Stomach (tissue), 9 donors: ENCODE results near the gene IGFALS. TPM values are rescaled to one million over a fixed set of nuclear protein-coding genes. Genes with fewer than 3 reads are reported as not detected.

ENCODE experiments used
- DNase-seq, 2 donors: peaks; one replicate each; pipeline versions ENCODE4 v3.0.0 to v3.0.0-alpha.2; 2013 to 2019
- H3K27ac ChIP-seq, 5 donors: fragments of 200-600 bp in 4 of 5; sonication (generic) in 4 of 5; one replicate each; pipeline ENCODE4 v1.5.1; 2013 to 2019; ENCODE audit warnings: mild to moderate bottlenecking in 1 of 5, moderate library complexity in 1 of 5
- H3K27me3 ChIP-seq, 3 donors: fragments of 200-600 bp; sonication (generic); one replicate each; pipeline ENCODE4 v1.5.1; 2017 to 2019; ENCODE audit warnings: mixed run types in 1 of 3
- H3K36me3 ChIP-seq, 4 donors: fragments of 200-600 bp; sonication (generic); 1 replicate in 3 of 4; 2 replicates in 1 of 4; pipeline ENCODE4 v1.5.1; 2016 to 2019
- H3K4me1 ChIP-seq, 4 donors: fragments of 200-600 bp; sonication (generic); one replicate each; pipeline ENCODE4 v1.5.1; 2016 to 2019
- H3K4me3 ChIP-seq, 4 donors: fragments of 200-600 bp; sonication (generic) in 3 of 4; one replicate each; pipeline ENCODE4 v1.5.1; 2016 to 2019; ENCODE audit warnings: mild to moderate bottlenecking in 1 of 4
- H3K9me3 ChIP-seq, 4 donors: fragments of 200-600 bp; sonication (generic); one replicate each; pipeline ENCODE4 v1.5.1; 2016 to 2019
- CTCF ChIP-seq, 7 experiments: fragments of 450-650 bp in 4 of 7; fragments of 200-600 bp in 3 of 7; sonication (generic) in 3 of 7; IDR thresholded peaks; one replicate each; pipeline ENCODE4 v1.5.1; 2016 to 2019; ENCODE audit warnings: antibody characterized with exemption in 7 of 7, control low read depth in 2 of 7, mild to moderate bottlenecking in 1 of 7
- EP300 ChIP-seq: sonication (generic); formaldehyde crosslinking; IDR thresholded peaks from one replicate; pipeline ENCODE4 v1.6.1; 2017; ENCODE audit warnings: antibody characterized with exemption
- POLR2A ChIP-seq, 4 donors: fragments of 450-650 bp; IDR thresholded peaks; one replicate each; pipeline ENCODE4 v1.6.1; 2016; ENCODE audit warnings: antibody characterized with exemption in 4 of 4, control low read depth in 2 of 4, mild to moderate bottlenecking in 1 of 4, moderate library complexity in 1 of 4
- POLR2AphosphoS5 ChIP-seq, 3 donors: sonication (generic); formaldehyde crosslinking; IDR thresholded peaks; one replicate each; pipeline ENCODE4 v1.6.1; 2016; ENCODE audit warnings: antibody characterized with exemption in 3 of 3
- WGBS, 5 donors: extraction: QIAGEN DNeasy Blood & Tissue Kit in 3 of 5; methylation state at CpG; one replicate each; pipeline versions ENCODE4 v1.1.5 to v1.1.7; 2013 to 2018; 5-methylcytosine and 5-hydroxymethylcytosine counted together
- intact Hi-C: fragments of 100-400 bp; cut with DNase I; formaldehyde crosslinking; loops from one replicate; pipeline ENCODE4 v1.15.1; 2023; ENCODE audit warnings: low total_unique reads
- polyA plus RNA-seq, 3 donors: library from polyadenylated mRNA; stranded (reverse); fragments of 200-250 nt; gene quantifications; one replicate each; pipeline ENCODE4 v1.2.3, GENCODE V29; 2013
- total RNA-seq, 5 donors: library from RNA; depleted of rRNA; stranded (reverse); fragments of >200 nt; gene quantifications; one replicate each; pipeline versions ENCODE4 v1.1.0 to v1.2.3, GENCODE V29; 2014 to 2016
- donor health status: healthy with polysubstance abuse.
- donor health status: Bipolar disorder and iron deficiency.
- donor health status: healthy.

Gene IGFALS
- total and polyA plus RNA-seq, 8 donors: 2.4 to 24.6 (median 7.1) TPM; not detected in 1

DNA sequence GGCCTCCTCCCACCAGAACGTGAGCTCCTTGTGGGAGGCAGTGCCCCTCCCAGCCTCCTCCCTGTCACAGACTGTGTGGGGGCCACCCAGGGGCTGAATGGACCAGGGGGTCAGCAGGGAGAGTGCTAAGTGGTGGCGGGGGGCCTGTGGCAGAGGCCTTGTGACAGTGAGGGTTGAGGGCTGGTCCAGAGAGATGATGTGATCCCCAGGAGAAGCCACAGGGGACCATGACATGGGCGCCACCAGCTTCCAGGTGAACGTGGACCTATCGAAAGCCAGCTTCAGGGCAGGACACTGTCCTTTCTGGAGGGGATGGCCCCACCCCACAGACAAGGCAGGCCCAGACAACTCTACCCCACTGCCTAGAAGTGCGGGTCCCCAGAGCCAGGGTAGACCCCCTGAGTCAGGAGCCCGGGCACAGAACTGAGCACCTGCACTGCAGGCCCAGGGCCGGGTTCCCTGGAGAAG is 14.2 kb downstream of the IGFALS start:
- Histone ChIP-seq H3K4me3 (no peak overlapping the region), H3K9me3 (no peaks in the 10 kb centered on the region), H3K27ac (no peak overlapping the region), H3K4me1 (peaks cover 33 to 68% (median 56%) of the 10 kb centered on the region in 4 donors), H3K36me3 (peaks cover 36 to 65% (median 63%) of the 10 kb centered on the region in 4 donors), H3K27me3 (no peaks in the 10 kb centered on the region)
- DNase-seq: peak in 1 of 2 donors; percentile 6
- WGBS, 5 donors: 77 to 83% (median 77%) methylated on average over 4 to 8 of the region's 8 CpGs
- intact Hi-C loops: no loop called here
- TF ChIP-seq POLR2AphosphoS5 (IDR thresholded peaks at IDR 0.05) (no peak), EP300 (no peak)

- Histone ChIP-seq H3K27me3 (no peaks in the 10 kb centered on the region), H3K9me3 (no peaks in the 10 kb centered on the region), H3K4me1 (peaks cover 32 to 66% (median 56%) of the 10 kb centered on the region in 4 donors), H3K36me3 (peaks cover 36 to 65% (median 63%) of the 10 kb centered on the region in 4 donors), H3K27ac (peak overlapping the region in 1 of 5 donors; percentile 13), H3K4me3 (no peak overlapping the region)
- WGBS, 5 donors: 83 to 92% (median 85%) methylated on average over 25 to 34 of the region's 34 CpGs
- TF ChIP-seq EP300 (no peak), CTCF (IDR thresholded peaks at IDR 0.05) (no peak), POLR2AphosphoS5 (IDR thresholded peaks at IDR 0.05) (no peak), POLR2A (IDR thresholded peaks at IDR 0.05) (no peak)
- intact Hi-C loops: no loop called here
- DNase-seq: peak in 1 of 2 donors; percentile 10
Measured at GRCh38 chr16:1778200-1779179, 15.0 kb downstream of the IGFALS start.

- TF ChIP-seq CTCF (IDR thresholded peaks at IDR 0.05): no peak
- no peak for TF ChIP-seq POLR2A (IDR thresholded peaks at IDR 0.05)
- no peak for TF ChIP-seq POLR2AphosphoS5 (IDR thresholded peaks at IDR 0.05)
- TF ChIP-seq EP300: no peak
- Histone ChIP-seq H3K4me3 (no peak overlapping the region), H3K9me3 (no peaks in the 10 kb centered on the region), H3K27ac (no peak overlapping the region), H3K27me3 (no peaks in the 10 kb centered on the region), H3K4me1 (peaks cover 30 to 64% (median 55%) of the 10 kb centered on the region in 4 donors), H3K36me3 (peaks cover 36 to 65% (median 63%) of the 10 kb centered on the region in 4 donors)
- 69 to 75% (median 74%) methylated on average over 17 to 36 of the region's 36 CpGs for WGBS, 5 donors
- intact Hi-C loops: no loop called here
- DNase-seq: peak in 1 of 2 donors; percentile 9
Measured at GRCh38 chr16:1777375-1778199, 15.9 kb downstream of the IGFALS start.

DNA sequence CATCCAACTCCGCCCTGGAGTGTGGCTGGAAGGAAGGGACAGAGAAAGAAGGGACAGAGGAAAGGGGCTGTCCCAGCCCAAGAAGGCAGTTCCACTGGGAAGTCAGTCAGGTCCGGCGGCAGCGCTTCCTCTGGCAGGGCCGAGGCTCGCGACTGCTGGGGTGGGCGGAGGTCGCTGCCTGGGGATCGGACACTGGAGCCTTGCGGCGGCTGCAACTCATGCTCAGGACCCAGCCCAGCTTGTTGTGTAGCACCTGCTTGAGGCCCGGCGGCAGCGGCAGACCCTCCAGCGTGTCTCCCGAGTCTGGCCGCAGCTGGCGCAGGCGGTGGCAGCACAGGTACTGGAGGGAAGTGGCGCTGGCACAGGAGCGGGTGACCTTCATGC is 16.5 kb downstream of the IGFALS start:
- Histone ChIP-seq H3K4me1 (peaks cover 34 to 70% (median 61%) of the 10 kb centered on the region in 4 donors), H3K9me3 (no peaks in the 10 kb centered on the region), H3K36me3 (peaks cover 36 to 65% (median 63%) of the 10 kb centered on the region in 4 donors), H3K27ac (no peak overlapping the region), H3K27me3 (no peaks in the 10 kb centered on the region), H3K4me3 (no peak overlapping the region)
- no peak for DNase-seq
- intact Hi-C loops: no loop called here
- no peak for TF ChIP-seq CTCF (IDR thresholded peaks at IDR 0.05)
- no peak for TF ChIP-seq POLR2AphosphoS5 (IDR thresholded peaks at IDR 0.05)
- WGBS, 5 donors: 91 to 93% (median 91%) methylated on average over 13 to 22 of the region's 22 CpGs
